ENCODE measurements around the gene AP1M2.

The AP1M2 gene

GRCh38 chr19:10602330-10603083, 15.4 kb upstream of the AP1M2 start:
- DNase-seq (ENCODE audit: low spot score), result peak; percentile 98
- in situ Hi-C loops (cut with MboI; ENCODE audit: low pct_unique_long_range_greater_than_20kb, low sequenced_read_pairs, unreplicated experiment), result no loop called here
- no peak for TF ChIP-seq CTCF (IDR thresholded peaks at IDR 0.05; ENCODE audit: extremely low read depth, insufficient read depth, missing control alignments)

GRCh38 chr19:10601999-10602329, 14.9 kb upstream of the AP1M2 start:
- no peak for TF ChIP-seq CTCF (IDR thresholded peaks at IDR 0.05; ENCODE audit: extremely low read depth, insufficient read depth, missing control alignments)
- in situ Hi-C loops (cut with MboI; ENCODE audit: low pct_unique_long_range_greater_than_20kb, low sequenced_read_pairs, unreplicated experiment), result no loop called here
- no peak for DNase-seq (ENCODE audit: low spot score)

DNA sequence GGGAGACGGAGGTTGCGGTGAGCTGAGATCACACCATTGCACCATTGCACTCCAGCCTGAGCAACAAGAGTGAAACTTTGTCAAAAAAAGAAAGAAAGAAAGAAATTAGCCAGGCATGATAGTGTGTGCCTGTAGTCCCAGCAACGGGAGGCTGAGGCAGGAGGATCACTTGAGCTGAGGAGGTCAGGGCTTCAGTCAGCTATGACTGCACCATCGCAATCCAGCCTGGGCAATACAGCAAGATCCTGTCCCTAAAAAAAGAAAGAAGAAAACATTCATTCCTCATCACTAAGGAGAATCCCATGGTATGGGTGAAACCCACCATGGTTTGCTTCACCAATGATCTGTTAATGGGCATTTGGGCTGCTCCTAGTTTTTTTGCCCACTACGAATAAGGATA, 13.0 kb upstream of the AP1M2 start:
- TF ChIP-seq CTCF (IDR thresholded peaks at IDR 0.05; ENCODE audit: extremely low read depth, insufficient read depth, missing control alignments), result no peak
- in situ Hi-C loops (cut with MboI; ENCODE audit: low pct_unique_long_range_greater_than_20kb, low sequenced_read_pairs, unreplicated experiment), result no loop called here
- DNase-seq (ENCODE audit: low spot score), result no peak

- in situ Hi-C loops (cut with MboI; ENCODE audit: low pct_unique_long_range_greater_than_20kb, low sequenced_read_pairs, unreplicated experiment), result no loop called here
- no peak for DNase-seq (ENCODE audit: low spot score)
- TF ChIP-seq CTCF (IDR thresholded peaks at IDR 0.05; ENCODE audit: extremely low read depth, insufficient read depth, missing control alignments), result no peak
Measured at GRCh38 chr19:10593820-10594637, 6.9 kb upstream of the AP1M2 start.

- in situ Hi-C loops (cut with MboI; ENCODE audit: low pct_unique_long_range_greater_than_20kb, low sequenced_read_pairs, unreplicated experiment), result no loop called here
- DNase-seq (ENCODE audit: low spot score), result no peak
- TF ChIP-seq CTCF (IDR thresholded peaks at IDR 0.05; ENCODE audit: extremely low read depth, insufficient read depth, missing control alignments), result no peak
Measured at GRCh38 chr19:10593148-10593547, 6.0 kb upstream of the AP1M2 start.

GRCh38 chr19:10587839-10588150, 683 bp upstream of the AP1M2 start:
- in situ Hi-C loops (cut with MboI; ENCODE audit: low pct_unique_long_range_greater_than_20kb, low sequenced_read_pairs, unreplicated experiment), result no loop called here
- DNase-seq (ENCODE audit: low spot score), result no peak
- TF ChIP-seq CTCF (IDR thresholded peaks at IDR 0.05; ENCODE audit: extremely low read depth, insufficient read depth, missing control alignments), result no peak

All from GM13977 (cell line).